ENCODE results near the gene PRSS33. TPM values are rescaled to one million over a fixed set of nuclear protein-coding genes. Genes with fewer than 3 reads are reported as not detected.

The PRSS33 gene
- total RNA-seq, 1 experiment from 2014 or later: not detected

DNA sequence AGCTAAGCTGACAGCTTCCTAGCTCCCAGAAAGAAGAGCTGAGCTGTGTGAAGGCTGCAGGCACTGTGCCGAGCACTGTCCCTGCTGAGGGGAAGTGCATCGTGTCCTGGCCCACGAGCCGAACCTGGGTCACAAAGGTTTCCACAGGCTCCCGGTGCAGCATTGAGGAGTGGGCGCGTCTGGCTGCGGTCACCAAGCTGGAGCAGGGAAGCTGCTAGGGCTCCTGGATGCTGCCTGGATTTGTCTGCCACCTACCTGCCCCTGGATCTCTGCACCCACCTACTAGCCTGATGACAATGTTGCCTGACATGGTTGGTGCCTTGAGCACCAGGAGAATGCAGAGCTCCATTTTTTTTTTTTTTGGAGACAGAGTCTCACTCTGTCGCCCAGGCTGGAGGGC lies 41.4 kb downstream of the PRSS33 start:
- no peak overlapping the region for H3K4me2 ChIP-seq (ENCODE audit: insufficient read depth, insufficient read length, low read length)
- H3K79me2 ChIP-seq (ENCODE audit: insufficient read depth, low read length): no peaks in the 10 kb centered on the region
- H3K4ac ChIP-seq (ENCODE audit: low read depth, low read length): no peak overlapping the region
- no peaks in the 10 kb centered on the region for H3K79me1 ChIP-seq (ENCODE audit: insufficient read depth, low read depth, low read length, poor library complexity, severe bottlenecking)
- H4K5ac ChIP-seq (ENCODE audit: insufficient read length, low read depth, low read length): no peak overlapping the region
- no peak overlapping the region for H2BK20ac ChIP-seq (ENCODE audit: low read depth, low read length, poor library complexity, severe bottlenecking)
- H4K8ac ChIP-seq (replicated peaks; ENCODE audit: insufficient read length, low read depth, low read length): no peak overlapping the region
- no peak overlapping the region for H3K27ac Mint-ChIP-seq
- no peak overlapping the region for H3K18ac ChIP-seq (ENCODE audit: insufficient read length, low read depth, low read length)
- H3K9ac ChIP-seq (ENCODE audit: extremely low read depth, insufficient read length, low read length): no peak overlapping the region
- no peaks in the 10 kb centered on the region for H3K4me1 ChIP-seq (ENCODE audit: insufficient read depth, low read length)
- H3K4me1 Mint-ChIP-seq: peaks cover 8 to 9% of the 10 kb centered on the region in 2 experiments
- H3K23ac ChIP-seq (ENCODE audit: insufficient read length, low read depth, low read length): no peak overlapping the region
- no CpG with 5 or more reads among the region's 9 CpGs for WGBS (ENCODE audit: extremely low coverage, insufficient read length, low lambda C conversion rate)
- H2BK15ac ChIP-seq (ENCODE audit: low read depth, low read length): no peak overlapping the region
- H3K9me3 Mint-ChIP-seq: no peaks in the 10 kb centered on the region
- H3K27ac ChIP-seq (ENCODE audit: insufficient read length, low read depth, low read length): no peak overlapping the region
- no peak overlapping the region for H4K91ac ChIP-seq (ENCODE audit: insufficient read length, low read depth, low read length)
- no peak overlapping the region for H3K14ac ChIP-seq (ENCODE audit: insufficient read depth, low read length)
- H3K27me3 ChIP-seq (ENCODE audit: insufficient read depth, low read length): no peaks in the 10 kb centered on the region
- no peak overlapping the region for H3K56ac ChIP-seq (ENCODE audit: insufficient read length, low read depth, low read length)
- H3K23me2 ChIP-seq (ENCODE audit: insufficient read length, low read depth, low read length, poor library complexity, severe bottlenecking): no peaks in the 10 kb centered on the region
- H3K4me3 Mint-ChIP-seq: no peak overlapping the region
- H3K36me3 Mint-ChIP-seq (ENCODE audit: insufficient read depth in 1 of 3, low read depth in 3 of 3): peaks cover 11 to 14% (median 12%) of the 10 kb centered on the region in 3 experiments; a peak in 6 of 7 replicates
- no peak for DNase-seq
- no peaks in the 10 kb centered on the region for H3K9me3 ChIP-seq (ENCODE audit: control insufficient read depth, low read depth, low read length)
- no peak overlapping the region for H2BK5ac ChIP-seq (ENCODE audit: insufficient read length, low read length)
- no peaks in the 10 kb centered on the region; the same call in 1 of the 2 replicates for H3K27me3 Mint-ChIP-seq (ENCODE audit: low read depth)
- H2AK5ac ChIP-seq (ENCODE audit: insufficient read length, low read length): no peak overlapping the region
- H2AFZ ChIP-seq (ENCODE audit: low read length): no peak overlapping the region
- no peak overlapping the region for H2BK120ac ChIP-seq (ENCODE audit: low read depth, low read length, poor library complexity, severe bottlenecking)
- H4K20me1 ChIP-seq (ENCODE audit: control insufficient read depth, insufficient read depth, insufficient read length): no peaks in the 10 kb centered on the region
- H3T11ph ChIP-seq (ENCODE audit: low read length): no peak overlapping the region
- TF ChIP-seq, protein P1, sequence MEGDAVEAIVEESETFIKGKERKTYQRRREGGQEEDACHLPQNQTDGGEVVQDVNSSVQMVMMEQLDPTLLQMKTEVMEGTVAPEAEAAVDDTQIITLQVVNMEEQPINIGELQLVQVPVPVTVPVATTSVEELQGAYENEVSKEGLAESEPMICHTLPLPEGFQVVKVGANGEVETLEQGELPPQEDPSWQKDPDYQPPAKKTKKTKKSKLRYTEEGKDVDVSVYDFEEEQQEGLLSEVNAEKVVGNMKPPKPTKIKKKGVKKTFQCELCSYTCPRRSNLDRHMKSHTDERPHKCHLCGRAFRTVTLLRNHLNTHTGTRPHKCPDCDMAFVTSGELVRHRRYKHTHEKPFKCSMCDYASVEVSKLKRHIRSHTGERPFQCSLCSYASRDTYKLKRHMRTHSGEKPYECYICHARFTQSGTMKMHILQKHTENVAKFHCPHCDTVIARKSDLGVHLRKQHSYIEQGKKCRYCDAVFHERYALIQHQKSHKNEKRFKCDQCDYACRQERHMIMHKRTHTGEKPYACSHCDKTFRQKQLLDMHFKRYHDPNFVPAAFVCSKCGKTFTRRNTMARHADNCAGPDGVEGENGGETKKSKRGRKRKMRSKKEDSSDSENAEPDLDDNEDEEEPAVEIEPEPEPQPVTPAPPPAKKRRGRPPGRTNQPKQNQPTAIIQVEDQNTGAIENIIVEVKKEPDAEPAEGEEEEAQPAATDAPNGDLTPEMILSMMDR (conservative IDR thresholded peaks at IDR 0.05): no peak
- H2BK12ac ChIP-seq (ENCODE audit: insufficient read length, low read depth, low read length): no peak overlapping the region
